Dendritic cell treated with granulocyte-macrophage colony-stimulating factor and Interleukin-4, amounts not matched to agents 40 ng/mL and 50 ng/mL, for 4 days (primary cell): ENCODE measurements around the gene MPO.

Experiments used
- H3K27ac Mint-ChIP-seq: one replicate; pipeline ENCODE4 v1.8.0; 2022; ENCODE audit warnings: mild to moderate bottlenecking, mixed read lengths
- H3K27me3 Mint-ChIP-seq: one replicate; pipeline ENCODE4 v1.8.0; 2022; ENCODE audit warnings: mild to moderate bottlenecking, mixed read lengths
- H3K36me3 Mint-ChIP-seq: one replicate; pipeline ENCODE4 v1.8.0; 2022; ENCODE audit warnings: low read depth, mixed read lengths
- H3K4me1 Mint-ChIP-seq: one replicate; pipeline ENCODE4 v1.8.0; 2022; ENCODE audit warnings: low read depth, mixed read lengths
- H3K4me3 Mint-ChIP-seq: one replicate; pipeline ENCODE4 v1.8.0; 2022; ENCODE audit warnings: mild to moderate bottlenecking, moderate library complexity, mixed read lengths
- H3K9me3 Mint-ChIP-seq: one replicate; pipeline ENCODE4 v1.8.0; 2022; ENCODE audit warnings: mixed read lengths
- intact Hi-C: fragments of 100-400 bp; cut with micrococcal nuclease; formaldehyde crosslinking; loops from one replicate; pipeline ENCODE4 v1.15.0; 2022

Gene MPO

DNA sequence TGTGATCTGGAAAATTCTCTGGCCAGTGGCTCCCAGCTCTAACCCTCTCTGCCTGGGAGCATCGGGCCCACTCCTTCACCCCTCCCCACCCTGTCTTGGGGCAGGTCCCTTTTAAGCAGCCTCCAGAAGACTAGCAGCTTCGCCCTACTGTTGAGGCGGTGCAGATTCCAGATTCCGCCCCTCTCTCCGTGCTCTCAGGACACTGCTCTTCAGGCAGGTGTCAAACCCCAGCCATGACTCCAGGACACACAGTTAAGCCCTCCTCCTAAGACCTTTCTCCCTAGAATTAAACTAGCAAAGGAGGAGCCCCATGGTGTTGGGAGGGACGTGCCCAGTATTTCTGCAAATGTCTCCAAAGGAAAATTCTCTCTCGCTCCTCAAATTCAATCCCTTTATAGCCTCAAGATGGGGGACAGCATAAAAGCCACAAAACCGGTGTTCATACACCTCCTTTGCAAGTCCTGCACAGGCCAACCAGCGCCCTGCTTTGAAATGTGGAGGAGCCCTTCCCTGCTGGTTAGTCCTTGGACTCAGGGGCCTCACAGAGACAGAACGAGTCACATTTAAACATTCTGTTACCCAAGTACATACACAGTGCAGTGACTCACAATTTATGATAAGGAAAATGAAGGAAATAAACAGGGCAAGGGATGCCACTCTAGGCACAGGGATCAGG lies 35.2 kb downstream of the MPO start:
- Mint-ChIP-seq H3K4me3 (no peak overlapping the region), H3K4me1 (peaks cover 36% of the 10 kb centered on the region), H3K27me3 (peaks cover 84% of the 10 kb centered on the region), H3K27ac (no peak overlapping the region), H3K36me3 (no peaks in the 10 kb centered on the region), H3K9me3 (no peaks in the 10 kb centered on the region)
- intact Hi-C loops: no loop called here

GRCh38 chr17:58244963-58245362 lies 35.8 kb downstream of the MPO start:
- Mint-ChIP-seq H3K4me3 (no peak overlapping the region), H3K36me3 (no peaks in the 10 kb centered on the region), H3K27me3 (peaks cover 84% of the 10 kb centered on the region), H3K9me3 (no peaks in the 10 kb centered on the region), H3K4me1 (peaks cover 32% of the 10 kb centered on the region), H3K27ac (no peak overlapping the region)
- intact Hi-C loops: no loop called here

DNA sequence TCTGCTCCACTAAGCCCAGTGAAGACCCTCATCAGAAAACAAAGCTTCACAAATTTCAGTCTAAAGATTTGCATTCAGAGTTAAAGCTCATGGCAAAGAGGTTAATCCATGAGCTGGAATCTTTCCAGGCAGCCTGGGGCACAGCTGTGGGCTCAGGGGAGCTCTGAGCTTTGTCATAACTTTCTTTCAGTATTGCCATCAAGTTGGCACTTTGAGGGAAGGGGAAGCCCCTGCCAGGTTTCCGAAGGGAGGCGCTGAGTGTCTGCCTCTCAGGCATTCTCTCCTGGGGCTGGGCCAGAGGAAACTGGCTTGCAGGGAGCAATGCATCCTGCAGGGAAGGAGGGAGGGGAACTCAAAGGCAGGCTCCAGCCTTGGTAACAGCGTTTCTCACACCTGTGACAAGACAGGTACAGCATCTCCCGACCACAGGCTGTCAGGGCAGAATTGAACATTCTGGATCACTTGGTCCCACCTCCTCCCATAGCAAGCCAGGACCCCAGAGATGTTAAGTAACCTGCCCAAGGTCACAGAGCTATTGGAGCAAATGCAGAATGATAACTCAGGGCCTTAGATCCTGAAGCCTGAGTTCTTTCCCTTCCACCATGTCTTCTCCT lies 38.5 kb downstream of the MPO start:
- H3K4me3 Mint-ChIP-seq: no peak overlapping the region
- H3K27ac Mint-ChIP-seq: no peak overlapping the region
- no peaks in the 10 kb centered on the region for H3K36me3 Mint-ChIP-seq
- H3K27me3 Mint-ChIP-seq: peaks cover 87% of the 10 kb centered on the region
- peaks cover 6% of the 10 kb centered on the region for H3K4me1 Mint-ChIP-seq
- intact Hi-C loops: no loop called here
- no peaks in the 10 kb centered on the region for H3K9me3 Mint-ChIP-seq

- peaks cover 93% of the 10 kb centered on the region for H3K27me3 Mint-ChIP-seq
- H3K27ac Mint-ChIP-seq: no peak overlapping the region
- peaks cover 16% of the 10 kb centered on the region for H3K4me1 Mint-ChIP-seq
- no peaks in the 10 kb centered on the region for H3K9me3 Mint-ChIP-seq
- intact Hi-C loops: no loop called here
- H3K36me3 Mint-ChIP-seq: no peaks in the 10 kb centered on the region
- H3K4me3 Mint-ChIP-seq: no peak overlapping the region
Observed at GRCh38 chr17:58239987-58240386, 40.7 kb downstream of the MPO start.

GRCh38 chr17:58238147-58238634 lies 42.5 kb downstream of the MPO start, which contains the start of gene LPO:
LPO (plus strand) TSS chr17:58238584; CDS start chr17:58242980, 4,396 bp downstream.
- intact Hi-C loops: no loop called here
- H3K4me1 Mint-ChIP-seq: peaks cover 29% of the 10 kb centered on the region
- H3K9me3 Mint-ChIP-seq: no peaks in the 10 kb centered on the region
- H3K4me3 Mint-ChIP-seq: no peak within 1 kb of the TSS
- H3K27me3 Mint-ChIP-seq: peaks cover 77% of the 10 kb centered on the region
- H3K36me3 Mint-ChIP-seq: no peaks in the 10 kb centered on the region
- no peak within 1 kb of the TSS for H3K27ac Mint-ChIP-seq

DNA sequence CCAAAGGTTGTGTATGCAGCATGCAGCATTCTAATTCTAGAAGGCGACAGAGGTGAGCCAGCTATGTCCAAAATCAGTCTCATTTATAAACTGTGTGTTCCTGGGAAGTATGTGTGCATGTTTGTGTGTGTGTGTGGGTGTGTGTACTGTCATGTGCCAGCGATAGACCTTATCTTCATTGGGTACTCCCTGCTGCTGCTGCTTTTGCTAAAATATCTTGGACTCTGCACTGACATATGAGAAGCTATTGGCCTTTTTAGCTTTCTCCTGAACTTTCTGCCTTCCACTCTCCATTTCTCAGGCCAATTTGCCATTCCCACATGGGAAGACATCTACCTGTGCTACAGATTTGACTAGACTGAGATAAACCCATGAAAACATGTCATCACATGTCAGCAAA lies 44.3 kb downstream of the MPO start:
- Mint-ChIP-seq H3K4me1 (peaks cover 41% of the 10 kb centered on the region), H3K27ac (no peak overlapping the region), H3K4me3 (no peak overlapping the region), H3K27me3 (peaks cover 59% of the 10 kb centered on the region), H3K9me3 (no peaks in the 10 kb centered on the region), H3K36me3 (no peaks in the 10 kb centered on the region)
- intact Hi-C loops: no loop called here

DNA sequence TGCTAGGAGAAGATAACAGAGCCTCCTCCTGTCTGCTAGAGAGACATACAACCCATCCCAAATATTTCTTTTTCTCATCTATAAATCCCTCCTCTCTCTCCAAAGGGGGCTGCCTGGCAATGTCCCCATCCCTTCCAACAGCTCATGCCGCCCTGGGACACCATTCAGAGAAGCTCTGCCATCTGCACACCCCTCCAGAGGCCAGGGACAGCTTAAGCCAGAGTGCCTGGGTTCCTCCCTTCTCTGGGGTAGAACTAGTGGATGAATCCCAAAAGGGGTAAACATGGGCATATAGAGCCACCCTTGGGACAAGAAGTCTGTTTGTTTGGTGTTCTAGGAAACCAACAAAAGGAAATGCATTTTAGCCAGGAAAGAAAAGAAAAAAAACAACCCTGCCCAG lies 44.9 kb downstream of the MPO start:
- H3K27ac Mint-ChIP-seq: no peak overlapping the region
- H3K4me1 Mint-ChIP-seq: peaks cover 46% of the 10 kb centered on the region
- peaks cover 55% of the 10 kb centered on the region for H3K27me3 Mint-ChIP-seq
- H3K4me3 Mint-ChIP-seq: no peak overlapping the region
- no peaks in the 10 kb centered on the region for H3K36me3 Mint-ChIP-seq
- intact Hi-C loops: no loop called here
- no peaks in the 10 kb centered on the region for H3K9me3 Mint-ChIP-seq

GRCh38 chr17:58234512-58234911 lies 46.2 kb downstream of the MPO start:
- H3K4me1 Mint-ChIP-seq: peaks cover 47% of the 10 kb centered on the region
- H3K36me3 Mint-ChIP-seq: no peaks in the 10 kb centered on the region
- H3K9me3 Mint-ChIP-seq: no peaks in the 10 kb centered on the region
- H3K27ac Mint-ChIP-seq: no peak overlapping the region
- peaks cover 42% of the 10 kb centered on the region for H3K27me3 Mint-ChIP-seq
- no peak overlapping the region for H3K4me3 Mint-ChIP-seq
- intact Hi-C loops: loop anchor here (5.0 kb wide), 1 partner anchor 33 kb away; no protein-coding TSS in a partner anchor

GRCh38 chr17:58233543-58233942 lies 47.2 kb downstream of the MPO start:
- Mint-ChIP-seq H3K27ac (peak overlapping the region; percentile 25), H3K4me1 (peaks cover 47% of the 10 kb centered on the region), H3K36me3 (no peaks in the 10 kb centered on the region), H3K4me3 (no peak overlapping the region), H3K9me3 (no peaks in the 10 kb centered on the region), H3K27me3 (peaks cover 41% of the 10 kb centered on the region)
- intact Hi-C loops: loop anchor here (5.0 kb wide), 1 partner anchor 34 kb away; no protein-coding TSS in a partner anchor

- Mint-ChIP-seq H3K27me3 (peaks cover 39% of the 10 kb centered on the region), H3K4me1 (peaks cover 47% of the 10 kb centered on the region), H3K27ac (peak overlapping the region; percentile 85), H3K4me3 (peak overlapping the region; percentile 53), H3K9me3 (no peaks in the 10 kb centered on the region), H3K36me3 (no peaks in the 10 kb centered on the region)
- intact Hi-C loops: loop anchor here (5.0 kb wide), 1 partner anchor 35 kb away; no protein-coding TSS in a partner anchor
Observed at GRCh38 chr17:58232707-58233156, 48.0 kb downstream of the MPO start.

- no peaks in the 10 kb centered on the region for H3K9me3 Mint-ChIP-seq
- H3K4me1 Mint-ChIP-seq: peaks cover 45% of the 10 kb centered on the region
- H3K27ac Mint-ChIP-seq: peak overlapping the region; percentile 85
- H3K27me3 Mint-ChIP-seq: peaks cover 40% of the 10 kb centered on the region
- no peak overlapping the region for H3K4me3 Mint-ChIP-seq
- intact Hi-C loops: loop anchor here (5.0 kb wide), 1 partner anchor 36 kb away; no protein-coding TSS in a partner anchor
- H3K36me3 Mint-ChIP-seq: no peaks in the 10 kb centered on the region
Observed at GRCh38 chr17:58231641-58232040, 49.1 kb downstream of the MPO start.

DNA sequence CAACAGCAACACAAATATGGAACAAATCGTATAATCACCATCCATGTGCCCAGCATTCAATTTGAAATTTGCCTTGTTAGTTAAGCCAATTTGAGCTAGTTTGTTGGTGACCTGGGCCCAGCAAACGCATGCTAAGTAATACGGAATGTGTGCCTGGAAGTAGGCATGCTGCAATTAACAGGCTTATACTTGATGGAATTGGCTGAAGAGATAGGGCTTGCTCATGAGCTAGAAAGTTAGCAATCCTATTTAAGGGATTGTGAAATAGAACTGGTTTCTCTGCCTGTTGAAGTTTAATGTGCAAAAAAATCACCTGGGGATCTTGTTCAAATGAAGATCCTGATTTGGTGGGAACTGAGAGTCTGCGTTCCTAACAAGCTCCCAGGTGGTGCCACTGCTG lies 50.9 kb downstream of the MPO start:
- H3K27me3 Mint-ChIP-seq: peaks cover 28% of the 10 kb centered on the region
- intact Hi-C loops: loop anchor here (5.0 kb wide), 1 partner anchor 37 kb away; no protein-coding TSS in a partner anchor
- no peaks in the 10 kb centered on the region for H3K36me3 Mint-ChIP-seq
- H3K9me3 Mint-ChIP-seq: no peaks in the 10 kb centered on the region
- peaks cover 36% of the 10 kb centered on the region for H3K4me1 Mint-ChIP-seq
- H3K4me3 Mint-ChIP-seq: no peak overlapping the region
- no peak overlapping the region for H3K27ac Mint-ChIP-seq

- Mint-ChIP-seq H3K4me3 (no peak overlapping the region), H3K9me3 (no peaks in the 10 kb centered on the region), H3K27ac (no peak overlapping the region), H3K4me1 (peaks cover 36% of the 10 kb centered on the region), H3K27me3 (peaks cover 27% of the 10 kb centered on the region), H3K36me3 (no peaks in the 10 kb centered on the region)
- intact Hi-C loops: no loop called here
Observed at GRCh38 chr17:58229384-58229783, 51.4 kb downstream of the MPO start.

DNA sequence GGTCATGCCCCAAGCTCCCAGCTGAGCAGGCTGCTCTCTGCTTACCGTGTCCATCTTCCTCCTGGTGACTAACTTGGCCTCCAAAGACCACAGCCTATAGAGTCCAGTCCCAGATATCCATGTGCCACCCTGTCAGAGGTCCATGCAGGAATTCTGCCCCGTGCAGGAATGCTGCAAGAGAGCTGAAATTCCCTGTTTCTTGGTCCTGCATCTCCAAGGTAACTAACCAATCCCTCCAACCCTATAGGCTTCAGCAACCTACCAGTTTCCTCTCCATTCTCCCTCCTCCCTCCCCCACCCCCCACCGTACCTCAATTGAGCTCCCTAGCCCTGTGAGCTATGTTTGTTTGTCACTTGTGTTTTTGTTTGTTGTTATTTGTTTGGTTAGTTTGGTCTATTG lies 52.1 kb downstream of the MPO start:
- peaks cover 27% of the 10 kb centered on the region for H3K27me3 Mint-ChIP-seq
- H3K9me3 Mint-ChIP-seq: no peaks in the 10 kb centered on the region

More for the DNA sequence above, 52.1 kb downstream of the MPO start:
- H3K4me1 Mint-ChIP-seq: peaks cover 35% of the 10 kb centered on the region
- no peak overlapping the region for H3K4me3 Mint-ChIP-seq
- no peaks in the 10 kb centered on the region for H3K36me3 Mint-ChIP-seq
- intact Hi-C loops: no loop called here
- H3K27ac Mint-ChIP-seq: no peak overlapping the region
